ENCODE data around the gene TMEM123. TPM values are rescaled to one million over a fixed set of nuclear protein-coding genes. Genes with fewer than 3 reads are reported as not detected.
A peak's percentile ranks its signal among the peaks of the same experiment; 100 is the strongest.

Gene TMEM123
- total and polyA plus RNA-seq, 2 of the 4 experiments (the other 2 are of a cell fraction), result 96.9 to 127 TPM

- Histone ChIP-seq H3K4ac (ENCODE audit: low read depth, low read length) (no peak overlapping the region), H3K36me3 (ENCODE audit: control insufficient read depth, insufficient read depth, low read length) (no peaks in the 10 kb centered on the region), H3K23ac (ENCODE audit: low read depth, low read length) (no peak overlapping the region; the same call in 1 of the 2 replicates), H3K56ac (ENCODE audit: extremely low read depth, insufficient read depth, low read length) (no peak overlapping the region), H2AK9ac (replicated peaks; ENCODE audit: low read depth, low read length, poor library complexity) (no peak overlapping the region), H3K4me2 (ENCODE audit: low read depth, low read length) (no peak overlapping the region), H3K9ac (ENCODE audit: low read depth, low read length) (no peak overlapping the region), H4K91ac (ENCODE audit: insufficient read depth, low read depth, low read length) (no peak overlapping the region), H3K79me1 (ENCODE audit: low read depth in 1 of 2, low read length in 2 of 2) (no peaks in the 10 kb centered on the region), H3K27ac (ENCODE audit: insufficient read depth, low read length) (no peak overlapping the region), H3K18ac (ENCODE audit: low read depth, low read length) (no peak overlapping the region; the same call in 1 of the 2 replicates), H3K4me3 (ENCODE audit: insufficient read depth, low read depth, low read length) (no peak overlapping the region), H2AFZ (replicated peaks; ENCODE audit: low read length, poor library complexity) (no peak overlapping the region), H3K4me1 (ENCODE audit: control insufficient read depth, insufficient read depth, low read length) (peaks cover 3% of the 10 kb centered on the region; the same call in 1 of the 2 replicates), H3K9me1 (ENCODE audit: insufficient read depth, low read length) (no peaks in the 10 kb centered on the region), H2BK120ac (ENCODE audit: low read depth, low read length) (no peak overlapping the region), H2AK5ac (ENCODE audit: low read depth, low read length) (no peak overlapping the region), H3K9me3 (ENCODE audit: control insufficient read depth, insufficient read depth, low read length) (no peaks in the 10 kb centered on the region), H2BK15ac (ENCODE audit: low read depth, low read length) (no peak overlapping the region), H2BK20ac (ENCODE audit: low read depth, low read length) (peak overlapping the region; percentile 16; the same call in 1 of the 2 replicates), H3K27me3 (ENCODE audit: control insufficient read depth, insufficient read depth, low read length) (no peaks in the 10 kb centered on the region), H2BK5ac (ENCODE audit: low read depth, low read length, poor library complexity, severe bottlenecking) (no peak overlapping the region), H4K20me1 (ENCODE audit: insufficient read depth, low read length) (no peaks in the 10 kb centered on the region), H3K14ac (replicated peaks; ENCODE audit: low read depth, low read length) (no peak overlapping the region; the same call in 1 of the 2 replicates), H4K5ac (ENCODE audit: low read depth, low read length) (no peak overlapping the region), H4K8ac (ENCODE audit: low read depth in 2 of 2, low read length in 2 of 2) (no peak overlapping the region)
- DNase-seq (no peak), ATAC-seq (ENCODE audit: low read depth) (no peak)
- dilution Hi-C loops (cut with HindIII; ENCODE audit: low sequenced_read_pairs, unreplicated experiment) (no loop called here), in situ Hi-C loops (cut with MboI; ENCODE audit: low sequenced_read_pairs) (loop anchor here (5.0 to 25.0 kb wide), 3 partner anchors 108 to 1063 kb away; no protein-coding TSS in a partner anchor), intact Hi-C loops (cut with micrococcal nuclease) (loop anchor here (1.0 kb wide), 1 partner anchor 166 kb away; no protein-coding TSS in a partner anchor)
- BruUV-seq (replicated peaks), result no TSS peak
- POLR2A ChIA-PET (ENCODE audit: unreplicated experiment), result no interaction called here
- TF ChIP-seq CEBPB (IDR thresholded peaks at IDR 0.05; ENCODE audit: low read depth, low read length) (no peak), RFX5 (IDR thresholded peaks at IDR 0.05; ENCODE audit: low read depth, low read length) (no peak), MXI1 (IDR thresholded peaks at IDR 0.05; ENCODE audit: borderline replicate concordance, low read depth, low read length) (no peak), CHD1 (IDR thresholded peaks at IDR 0.05; ENCODE audit: low read depth, low read length) (no peak), ELK1 (IDR thresholded peaks at IDR 0.05; ENCODE audit: borderline replicate concordance, low read depth, low read length) (no peak), NFE2L2 (IDR thresholded peaks at IDR 0.05; ENCODE audit: low read depth, low read length) (no peak), RCOR1 (IDR thresholded peaks at IDR 0.05; ENCODE audit: insufficient replicate concordance, low read length) (no peak), SMC3 (IDR thresholded peaks at IDR 0.05; ENCODE audit: low read depth, low read length) (no peak), USF2 (IDR thresholded peaks at IDR 0.05; ENCODE audit: low read depth, low read length) (no peak), CTCF (conservative IDR thresholded peaks at IDR 0.05; ENCODE audit: low read depth, low read length) (no peak), BHLHE40 (IDR thresholded peaks at IDR 0.05; ENCODE audit: low read depth, low read length) (no peak), MAZ (IDR thresholded peaks at IDR 0.05; ENCODE audit: borderline replicate concordance, low read depth, low read length) (no peak), RAD21 (IDR thresholded peaks at IDR 0.05; ENCODE audit: low read length) (no peak), FOS (IDR thresholded peaks at IDR 0.05; ENCODE audit: low read depth, low read length) (no peak), MAFK (IDR thresholded peaks at IDR 0.05; ENCODE audit: low read depth, low read length) (no peak), POLR2A (IDR thresholded peaks at IDR 0.05; ENCODE audit: low read depth, low read length) (no peak)
- no CpG with 5 or more reads among the region's 2 CpGs for WGBS, 2 experiments (ENCODE audit: extremely low coverage in 2 of 2, insufficient read length in 1 of 2)
- CTCF ChIA-PET, result interaction anchor here (0.8 kb wide), 1 partner anchor 8 kb away, joined by 3 read pairs; no protein-coding TSS in a partner anchor
Measured at GRCh38 chr11:102499931-102500330, 47.4 kb upstream of the TMEM123 start.
